ENCODE results near the gene CBX6.

DNA sequence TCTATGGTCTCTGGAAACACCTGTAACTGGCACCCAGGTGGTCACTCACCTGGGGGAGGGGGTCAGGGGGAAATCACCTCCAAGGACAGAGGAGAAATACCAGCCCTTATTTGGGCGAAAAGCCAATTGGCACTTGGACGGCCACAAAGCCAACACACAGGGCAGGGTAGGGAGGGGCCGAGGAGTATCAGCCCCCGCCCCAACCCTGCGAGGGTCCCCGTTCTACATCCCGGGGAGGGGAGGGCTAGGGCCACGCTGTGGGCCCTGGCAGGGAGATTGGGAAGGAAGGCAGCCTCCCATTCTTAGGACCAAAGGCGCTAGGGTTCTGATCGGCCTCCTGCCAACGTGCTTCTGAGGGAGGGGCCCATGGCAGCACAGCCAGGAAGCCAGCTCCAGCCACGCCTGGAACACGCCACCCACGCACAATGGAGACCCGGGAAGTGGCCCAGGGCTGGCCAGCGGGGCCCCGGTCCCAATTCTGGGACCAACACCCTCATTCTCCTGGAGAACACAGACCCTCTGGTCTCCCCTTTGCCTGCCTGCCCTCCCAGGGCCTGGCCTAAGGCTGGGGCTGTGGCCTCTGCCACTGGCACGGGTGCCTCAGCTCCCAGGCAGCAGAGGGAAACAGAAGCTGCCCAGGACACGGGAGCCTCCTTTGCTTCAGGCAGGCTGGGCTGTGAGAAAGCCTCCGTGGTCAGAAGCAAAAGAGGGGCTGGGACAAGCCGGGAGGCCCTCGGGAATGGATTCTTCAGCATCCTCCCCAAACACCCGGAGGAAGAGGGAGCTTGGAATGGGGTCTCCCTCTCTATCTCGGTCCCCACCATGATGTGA is 7.4 kb downstream of the CBX6 start:
- TF ChIP-seq JUND (IDR thresholded peaks at IDR 0.05) (no peak), EZH2phosphoT487 (IDR thresholded peaks at IDR 0.05; ENCODE audit: borderline replicate concordance) (no peak), POLR2A (IDR thresholded peaks at IDR 0.05; ENCODE audit: borderline replicate concordance, extremely low read depth, insufficient read depth, insufficient read length) (no peak), POLR2AphosphoS5 (IDR thresholded peaks at IDR 0.05; ENCODE audit: low read depth, low read length) (no peak), RAD21 (IDR thresholded peaks at IDR 0.05; ENCODE audit: low read depth) (no peak), EZH2 (IDR thresholded peaks at IDR 0.05) (no peak), ZNF274 (IDR thresholded peaks at IDR 0.05; ENCODE audit: low read depth, low read length) (no peak)
- TF ChIP-seq, protein P1, sequence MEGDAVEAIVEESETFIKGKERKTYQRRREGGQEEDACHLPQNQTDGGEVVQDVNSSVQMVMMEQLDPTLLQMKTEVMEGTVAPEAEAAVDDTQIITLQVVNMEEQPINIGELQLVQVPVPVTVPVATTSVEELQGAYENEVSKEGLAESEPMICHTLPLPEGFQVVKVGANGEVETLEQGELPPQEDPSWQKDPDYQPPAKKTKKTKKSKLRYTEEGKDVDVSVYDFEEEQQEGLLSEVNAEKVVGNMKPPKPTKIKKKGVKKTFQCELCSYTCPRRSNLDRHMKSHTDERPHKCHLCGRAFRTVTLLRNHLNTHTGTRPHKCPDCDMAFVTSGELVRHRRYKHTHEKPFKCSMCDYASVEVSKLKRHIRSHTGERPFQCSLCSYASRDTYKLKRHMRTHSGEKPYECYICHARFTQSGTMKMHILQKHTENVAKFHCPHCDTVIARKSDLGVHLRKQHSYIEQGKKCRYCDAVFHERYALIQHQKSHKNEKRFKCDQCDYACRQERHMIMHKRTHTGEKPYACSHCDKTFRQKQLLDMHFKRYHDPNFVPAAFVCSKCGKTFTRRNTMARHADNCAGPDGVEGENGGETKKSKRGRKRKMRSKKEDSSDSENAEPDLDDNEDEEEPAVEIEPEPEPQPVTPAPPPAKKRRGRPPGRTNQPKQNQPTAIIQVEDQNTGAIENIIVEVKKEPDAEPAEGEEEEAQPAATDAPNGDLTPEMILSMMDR (IDR thresholded peaks at IDR 0.05 in 2 of 3, conservative IDR thresholded peaks at IDR 0.05 in 1 of 3; ENCODE audit: borderline replicate concordance in 1 of 3, insufficient read depth in 1 of 3, low read depth in 2 of 3, low read length in 2 of 3) = no peak
- TF ChIP-seq, protein P2, sequence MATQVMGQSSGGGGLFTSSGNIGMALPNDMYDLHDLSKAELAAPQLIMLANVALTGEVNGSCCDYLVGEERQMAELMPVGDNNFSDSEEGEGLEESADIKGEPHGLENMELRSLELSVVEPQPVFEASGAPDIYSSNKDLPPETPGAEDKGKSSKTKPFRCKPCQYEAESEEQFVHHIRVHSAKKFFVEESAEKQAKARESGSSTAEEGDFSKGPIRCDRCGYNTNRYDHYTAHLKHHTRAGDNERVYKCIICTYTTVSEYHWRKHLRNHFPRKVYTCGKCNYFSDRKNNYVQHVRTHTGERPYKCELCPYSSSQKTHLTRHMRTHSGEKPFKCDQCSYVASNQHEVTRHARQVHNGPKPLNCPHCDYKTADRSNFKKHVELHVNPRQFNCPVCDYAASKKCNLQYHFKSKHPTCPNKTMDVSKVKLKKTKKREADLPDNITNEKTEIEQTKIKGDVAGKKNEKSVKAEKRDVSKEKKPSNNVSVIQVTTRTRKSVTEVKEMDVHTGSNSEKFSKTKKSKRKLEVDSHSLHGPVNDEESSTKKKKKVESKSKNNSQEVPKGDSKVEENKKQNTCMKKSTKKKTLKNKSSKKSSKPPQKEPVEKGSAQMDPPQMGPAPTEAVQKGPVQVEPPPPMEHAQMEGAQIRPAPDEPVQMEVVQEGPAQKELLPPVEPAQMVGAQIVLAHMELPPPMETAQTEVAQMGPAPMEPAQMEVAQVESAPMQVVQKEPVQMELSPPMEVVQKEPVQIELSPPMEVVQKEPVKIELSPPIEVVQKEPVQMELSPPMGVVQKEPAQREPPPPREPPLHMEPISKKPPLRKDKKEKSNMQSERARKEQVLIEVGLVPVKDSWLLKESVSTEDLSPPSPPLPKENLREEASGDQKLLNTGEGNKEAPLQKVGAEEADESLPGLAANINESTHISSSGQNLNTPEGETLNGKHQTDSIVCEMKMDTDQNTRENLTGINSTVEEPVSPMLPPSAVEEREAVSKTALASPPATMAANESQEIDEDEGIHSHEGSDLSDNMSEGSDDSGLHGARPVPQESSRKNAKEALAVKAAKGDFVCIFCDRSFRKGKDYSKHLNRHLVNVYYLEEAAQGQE (IDR thresholded peaks at IDR 0.05; ENCODE audit: low read depth) = no peak
- TF ChIP-seq, protein P3, sequence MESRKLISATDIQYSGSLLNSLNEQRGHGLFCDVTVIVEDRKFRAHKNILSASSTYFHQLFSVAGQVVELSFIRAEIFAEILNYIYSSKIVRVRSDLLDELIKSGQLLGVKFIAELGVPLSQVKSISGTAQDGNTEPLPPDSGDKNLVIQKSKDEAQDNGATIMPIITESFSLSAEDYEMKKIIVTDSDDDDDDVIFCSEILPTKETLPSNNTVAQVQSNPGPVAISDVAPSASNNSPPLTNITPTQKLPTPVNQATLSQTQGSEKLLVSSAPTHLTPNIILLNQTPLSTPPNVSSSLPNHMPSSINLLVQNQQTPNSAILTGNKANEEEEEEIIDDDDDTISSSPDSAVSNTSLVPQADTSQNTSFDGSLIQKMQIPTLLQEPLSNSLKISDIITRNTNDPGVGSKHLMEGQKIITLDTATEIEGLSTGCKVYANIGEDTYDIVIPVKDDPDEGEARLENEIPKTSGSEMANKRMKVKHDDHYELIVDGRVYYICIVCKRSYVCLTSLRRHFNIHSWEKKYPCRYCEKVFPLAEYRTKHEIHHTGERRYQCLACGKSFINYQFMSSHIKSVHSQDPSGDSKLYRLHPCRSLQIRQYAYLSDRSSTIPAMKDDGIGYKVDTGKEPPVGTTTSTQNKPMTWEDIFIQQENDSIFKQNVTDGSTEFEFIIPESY (IDR thresholded peaks at IDR 0.05; ENCODE audit: extremely low read depth, insufficient replicate concordance, low read length) = no peak

All from HCT116 (cell line).